ENCODE results near the gene NR5A2. TPM values are rescaled to one million over a fixed set of nuclear protein-coding genes. Genes with fewer than 3 reads are reported as not detected.

NR5A2 gene
- total RNA-seq, 2 donors from 2014 or later = 0.62 to 1.7 TPM

- no peak overlapping the region for H3K4me3 Mint-ChIP-seq
- no peak overlapping the region for H3K27ac Mint-ChIP-seq
- no peaks in the 10 kb centered on the region for H3K36me3 Mint-ChIP-seq (ENCODE audit: low read depth)
- H3K9me3 Mint-ChIP-seq = no peaks in the 10 kb centered on the region
- no peak for TF ChIP-seq CTCF (conservative IDR thresholded peaks at IDR 0.05)
- Histone ChIP-seq H3K9ac (ENCODE audit: extremely low read depth, low read length, poor library complexity, severe bottlenecking) (no peak overlapping the region), H3K27me3 (ENCODE audit: control insufficient read depth, insufficient read depth, low read length, poor library complexity, severe bottlenecking) (no peaks in the 10 kb centered on the region), H3K36me3 (ENCODE audit: control insufficient read depth, insufficient read depth, low read length) (no peaks in the 10 kb centered on the region), H3K4me3 (ENCODE audit: low read length) (no peak overlapping the region), H3K9me3 (ENCODE audit: control insufficient read depth, low read length) (no peaks in the 10 kb centered on the region), H3K27ac (ENCODE audit: low read depth, low read length) (no peak overlapping the region), H3K4me1 (ENCODE audit: control insufficient read depth, insufficient read depth, low read length) (peaks cover 5% of the 10 kb centered on the region)
- DNase-seq = no peak
- H3K4me1 Mint-ChIP-seq = peaks cover 23% of the 10 kb centered on the region
- H3K27me3 Mint-ChIP-seq (ENCODE audit: insufficient read depth) = no peaks in the 10 kb centered on the region
- 95 to 100% methylated on average over 2 of the region's 2 CpGs for WGBS, 2 experiments (ENCODE audit: insufficient coverage in 1 of 2, insufficient read length in 1 of 2)
Measured at GRCh38 chr1:200134116-200134515, 106.6 kb downstream of the NR5A2 start.

GRCh38 chr1:200136384-200136783, 108.9 kb downstream of the NR5A2 start:
- no peak overlapping the region for H3K27ac Mint-ChIP-seq
- H3K9ac ChIP-seq (ENCODE audit: extremely low read depth, low read length, poor library complexity, severe bottlenecking) = no peak overlapping the region

GRCh38 chr1:200139661-200140250, 112.2 kb downstream of the NR5A2 start:
- Mint-ChIP-seq H3K4me3 (no peak overlapping the region), H3K27ac (no peak overlapping the region), H3K36me3 (ENCODE audit: low read depth) (no peaks in the 10 kb centered on the region), H3K27me3 (ENCODE audit: insufficient read depth) (no peaks in the 10 kb centered on the region), H3K9me3 (no peaks in the 10 kb centered on the region), H3K4me1 (no peaks in the 10 kb centered on the region)
- 89 to 100% methylated on average over 1 to 4 of the region's 4 CpGs for WGBS, 2 experiments (ENCODE audit: insufficient coverage in 1 of 2, insufficient read length in 1 of 2)
- no peak for DNase-seq
- H3K36me3 ChIP-seq (ENCODE audit: control insufficient read depth, insufficient read depth, low read length) = no peaks in the 10 kb centered on the region
- H3K4me3 ChIP-seq (ENCODE audit: low read length) = no peak overlapping the region
- peak; percentile 89 for TF ChIP-seq CTCF (conservative IDR thresholded peaks at IDR 0.05)
- no peaks in the 10 kb centered on the region for H3K27me3 ChIP-seq (ENCODE audit: control insufficient read depth, insufficient read depth, low read length, poor library complexity, severe bottlenecking)
- H3K9ac ChIP-seq (ENCODE audit: extremely low read depth, low read length, poor library complexity, severe bottlenecking) = no peak overlapping the region
- no peaks in the 10 kb centered on the region for H3K9me3 ChIP-seq (ENCODE audit: control insufficient read depth, low read length)
- H3K4me1 ChIP-seq (ENCODE audit: control insufficient read depth, insufficient read depth, low read length) = no peaks in the 10 kb centered on the region
- H3K27ac ChIP-seq (ENCODE audit: low read depth, low read length) = no peak overlapping the region

More at GRCh38 chr1:200136384-200136783, 108.9 kb downstream of the NR5A2 start:
- Histone ChIP-seq H3K27me3 (ENCODE audit: control insufficient read depth, insufficient read depth, low read length, poor library complexity, severe bottlenecking) (no peaks in the 10 kb centered on the region), H3K27ac (ENCODE audit: low read depth, low read length) (no peak overlapping the region), H3K4me1 (ENCODE audit: control insufficient read depth, insufficient read depth, low read length) (no peaks in the 10 kb centered on the region), H3K36me3 (ENCODE audit: control insufficient read depth, insufficient read depth, low read length) (no peaks in the 10 kb centered on the region), H3K9me3 (ENCODE audit: control insufficient read depth, low read length) (no peaks in the 10 kb centered on the region), H3K4me3 (ENCODE audit: low read length) (no peak overlapping the region)
- WGBS, 2 experiments (ENCODE audit: insufficient coverage in 1 of 2, insufficient read length in 1 of 2) = 80 to 100% methylated on average over 1 to 2 of the region's 2 CpGs
- Mint-ChIP-seq H3K4me1 (peaks cover 6% of the 10 kb centered on the region), H3K27me3 (ENCODE audit: insufficient read depth) (no peaks in the 10 kb centered on the region), H3K9me3 (no peaks in the 10 kb centered on the region), H3K4me3 (no peak overlapping the region), H3K36me3 (ENCODE audit: low read depth) (no peaks in the 10 kb centered on the region)
- DNase-seq = no peak
- TF ChIP-seq CTCF (conservative IDR thresholded peaks at IDR 0.05) = no peak
